HEK293 (cell line): ENCODE measurements around the gene SMARCA2.

ENCODE experiments used
- CTCF ChIA-PET: fragments of 350-600 bp; formaldehyde crosslinking; extraction: SDS; loops from one replicate; lab custom pipeline; 2021; ENCODE audit warnings: antibody characterized with exemption; lab: Yijun Ruan, JAX
- POLR2A ChIA-PET: fragments of 300-600 bp; formaldehyde crosslinking; extraction: SDS; loops from one replicate; lab custom pipeline; 2020; ENCODE audit warnings: antibody characterized with exemption, inconsistent platforms; lab: Yijun Ruan, JAX
- H3K27ac ChIP-seq: fragments of 200-500 bp; sonication (Bioruptor generic); 2 replicates; pipeline ENCODE4 v1.5.1; 2014; ENCODE audit warnings: low read depth, low read length, control low read depth, inconsistent platforms; ENCODE audit errors: extremely low read depth
- H3K36me3 ChIP-seq, 2 experiments: fragments of 200-500 bp in 1 of 2; sonication (Bioruptor generic) in 1 of 2; 1 replicate in 1 of 2; 2 replicates in 1 of 2; pipeline ENCODE4 v1.5.1; 2014 to 2017; ENCODE audit warnings: inconsistent platforms in 2 of 2, low read length in 2 of 2; ENCODE audit not compliant: control insufficient read depth in 2 of 2, insufficient read depth in 1 of 2
- H3K4me1 ChIP-seq: fragments of 200-500 bp; sonication (Bioruptor generic); 2 replicates; pipeline ENCODE4 v1.5.1; 2014; ENCODE audit warnings: mild to moderate bottlenecking, low read length, inconsistent platforms; ENCODE audit not compliant: control insufficient read depth, insufficient read depth
- H3K4me3 ChIP-seq: 2 replicates; pipeline ENCODE4 v1.5.1; 2011; ENCODE audit warnings: low read depth, mild to moderate bottlenecking, control low read depth, low read length, moderate library complexity
- H3K9me3 ChIP-seq: fragments of 200-500 bp; sonication (Bioruptor generic); 2 replicates; pipeline ENCODE4 v1.5.1; 2014; ENCODE audit warnings: low read depth, low read length, inconsistent platforms; ENCODE audit not compliant: control insufficient read depth, insufficient read depth
- EGR2 ChIP-seq: fragments of 450-650 bp; formaldehyde crosslinking; IDR thresholded peaks from 2 replicates; pipeline ENCODE4 v1.5.1; 2016; ENCODE audit warnings: low read depth, missing biosample characterization, missing genetic modification characterization
- GLI2 ChIP-seq: fragments of 450-650 bp; formaldehyde crosslinking; IDR thresholded peaks from 2 replicates; pipeline ENCODE4; 2017; ENCODE audit warnings: missing biosample characterization, missing genetic modification characterization, low read depth, borderline replicate concordance
- HIC1 ChIP-seq: fragments of 450-650 bp; formaldehyde crosslinking; IDR thresholded peaks from 2 replicates; pipeline ENCODE4 v1.5.1; 2016; ENCODE audit warnings: missing biosample characterization, missing genetic modification characterization
- HOXA7 ChIP-seq: sonication (generic); formaldehyde crosslinking; IDR thresholded peaks from 2 replicates; pipeline ENCODE4 v1.8.1; 2022; ENCODE audit warnings: missing genetic modification reagents, borderline replicate concordance
- KLF1 ChIP-seq: fragments of 450-650 bp; formaldehyde crosslinking; IDR thresholded peaks from 2 replicates; pipeline ENCODE4 v1.5.1; 2016; ENCODE audit warnings: missing biosample characterization, missing genetic modification characterization
- KLF16 ChIP-seq: fragments of 450-650 bp; formaldehyde crosslinking; IDR thresholded peaks from 2 replicates; pipeline ENCODE4 v1.5.1; 2017; ENCODE audit warnings: missing biosample characterization, missing genetic modification characterization
- KLF17 ChIP-seq: fragments of 450-650 bp; formaldehyde crosslinking; IDR thresholded peaks from 2 replicates; pipeline ENCODE4 v1.5.1; 2016; ENCODE audit warnings: missing biosample characterization, missing genetic modification characterization
- PBX3 ChIP-seq: sonication (generic); formaldehyde crosslinking; IDR thresholded peaks from 2 replicates; pipeline ENCODE4 v1.8.1; 2022; ENCODE audit warnings: mild to moderate bottlenecking, moderate library complexity, missing genetic modification reagents
- PRDM4 ChIP-seq: fragments of 450-650 bp; formaldehyde crosslinking; IDR thresholded peaks from 2 replicates; pipeline ENCODE4 v1.5.1; 2017; ENCODE audit warnings: missing biosample characterization, missing genetic modification characterization
- SCRT1 ChIP-seq: fragments of 450-650 bp; formaldehyde crosslinking; IDR thresholded peaks from 2 replicates; pipeline ENCODE4 v1.5.1; 2016; ENCODE audit warnings: missing biosample characterization, missing genetic modification characterization, borderline replicate concordance
- SCRT2 ChIP-seq: fragments of 450-650 bp; formaldehyde crosslinking; IDR thresholded peaks from 2 replicates; pipeline ENCODE4 v1.5.1; 2016; ENCODE audit warnings: missing biosample characterization, missing genetic modification characterization
- SP2 ChIP-seq: fragments of 450-650 bp; formaldehyde crosslinking; IDR thresholded peaks from 2 replicates; pipeline ENCODE4 v1.5.1; 2016; ENCODE audit warnings: missing biosample characterization, missing genetic modification characterization
- YY1 ChIP-seq: fragments of 450-650 bp; formaldehyde crosslinking; IDR thresholded peaks from 2 replicates; pipeline ENCODE4 v1.5.1; 2018; ENCODE audit warnings: missing biosample characterization, missing genetic modification characterization
- ZBTB26 ChIP-seq: fragments of 450-650 bp; formaldehyde crosslinking; optimal IDR thresholded peaks from 2 replicates; pipeline ENCODE3; 2016; ENCODE audit warnings: missing biosample characterization, mild to moderate bottlenecking, missing genetic modification characterization
- ZBTB7A ChIP-seq: fragments of 450-650 bp; formaldehyde crosslinking; IDR thresholded peaks from 2 replicates; pipeline ENCODE4 v1.5.1; 2016; ENCODE audit warnings: low read depth, missing biosample characterization, missing genetic modification characterization
- ZNF169 ChIP-seq: fragments of 450-650 bp; formaldehyde crosslinking; IDR thresholded peaks from 2 replicates; pipeline ENCODE4 v1.5.1; 2016; ENCODE audit warnings: missing biosample characterization, missing genetic modification characterization
- ZNF175 ChIP-seq: fragments of 450-650 bp; formaldehyde crosslinking; IDR thresholded peaks from 2 replicates; pipeline ENCODE4 v1.5.1; 2016; ENCODE audit warnings: missing biosample characterization, missing genetic modification characterization
- ZNF302 ChIP-seq: fragments of 450-650 bp; formaldehyde crosslinking; IDR thresholded peaks from 2 replicates; pipeline ENCODE4 v1.5.1; 2016; ENCODE audit warnings: missing biosample characterization, missing genetic modification characterization, low read depth
- ZNF433 ChIP-seq: fragments of 450-650 bp; formaldehyde crosslinking; IDR thresholded peaks from 2 replicates; pipeline ENCODE4 v1.5.1; 2016; ENCODE audit warnings: missing biosample characterization, missing genetic modification characterization, low read depth
- ZNF449 ChIP-seq: fragments of 450-650 bp; formaldehyde crosslinking; IDR thresholded peaks from 2 replicates; pipeline ENCODE4 v1.5.1; 2017; ENCODE audit warnings: missing biosample characterization, mild to moderate bottlenecking, missing genetic modification characterization, moderate library complexity
- ZNF488 ChIP-seq: fragments of 450-650 bp; formaldehyde crosslinking; IDR thresholded peaks from 2 replicates; pipeline ENCODE4 v1.5.1; 2016; ENCODE audit warnings: missing biosample characterization, missing genetic modification characterization
- ZNF548 ChIP-seq: fragments of 450-650 bp; formaldehyde crosslinking; IDR thresholded peaks from 2 replicates; pipeline ENCODE4 v1.5.1; 2016; ENCODE audit warnings: missing biosample characterization, missing genetic modification characterization
- ZNF549 ChIP-seq: fragments of 450-650 bp; IDR thresholded peaks from 2 replicates; pipeline ENCODE4 v1.5.1; 2018; ENCODE audit warnings: missing biosample characterization, missing genetic modification characterization, mild to moderate bottlenecking, inconsistent platforms, moderate library complexity
- ZNF585B ChIP-seq: fragments of 450-650 bp; formaldehyde crosslinking; IDR thresholded peaks from 2 replicates; pipeline ENCODE4 v1.5.1; 2016; ENCODE audit warnings: missing biosample characterization, missing genetic modification characterization
- ZNF621 ChIP-seq: fragments of 450-650 bp; formaldehyde crosslinking; IDR thresholded peaks from 2 replicates; pipeline ENCODE4 v1.5.1; 2017; ENCODE audit warnings: missing biosample characterization, missing genetic modification characterization
- ZNF654 ChIP-seq: fragments of 450-650 bp; formaldehyde crosslinking; IDR thresholded peaks from 2 replicates; pipeline ENCODE4 v1.5.1; 2016; ENCODE audit warnings: low read depth, missing biosample characterization, missing genetic modification characterization
- ZNF660 ChIP-seq: fragments of 450-650 bp; IDR thresholded peaks from 2 replicates; pipeline ENCODE4 v1.5.1; 2018; ENCODE audit warnings: missing biosample characterization, mild to moderate bottlenecking, missing genetic modification characterization
- ZNF664 ChIP-seq: fragments of 450-650 bp; formaldehyde crosslinking; IDR thresholded peaks from 2 replicates; pipeline ENCODE4 v1.5.1; 2016; ENCODE audit warnings: missing biosample characterization, missing genetic modification characterization

SMARCA2 gene

GRCh38 chr9:2179567-2179966 is 164.4 kb downstream of the SMARCA2 start:
- Histone ChIP-seq H3K9me3 (no peaks in the 10 kb centered on the region), H3K4me3 (no peak overlapping the region), H3K4me1 (no peaks in the 10 kb centered on the region), H3K36me3 (peaks cover 0 to 7% of the 10 kb centered on the region in 2 experiments; a peak in 2 of 3 replicates), H3K27ac (no peak overlapping the region)
- POLR2A ChIA-PET: no interaction called here
- CTCF ChIA-PET: interaction anchor here (0.7 to 0.9 kb wide), 3 partner anchors 31 to 663 kb away, joined by 3 read pairs; no protein-coding TSS in a partner anchor
- TF ChIP-seq PBX3 (no peak), SP2 (tag by site-specific recombination) (no peak), ZNF621 (tag by site-specific recombination) (no peak), ZNF302 (tag by site-specific recombination) (no peak), HOXA7 (CRISPR knock-in tag) (no peak), ZNF664 (tag by site-specific recombination) (no peak), ZNF449 (tag by site-specific recombination) (no peak), KLF1 (tag by site-specific recombination) (no peak), ZNF585B (no peak), HIC1 (tag by site-specific recombination) (no peak), ZNF169 (no peak), PRDM4 (tag by site-specific recombination) (no peak), ZNF549 (no peak), ZNF660 (no peak), SCRT1 (tag by site-specific recombination) (no peak), SCRT2 (tag by site-specific recombination) (no peak), ZNF433 (tag by site-specific recombination) (no peak), ZNF654 (tag by site-specific recombination) (no peak), GLI2 (no peak), ZNF548 (no peak)

- H3K4me3 ChIP-seq: no peak overlapping the region
- H3K9me3 ChIP-seq: no peaks in the 10 kb centered on the region
- CTCF ChIA-PET: interaction anchor here (0.7 to 1.9 kb wide), 4 partner anchors 23 to 648 kb away, joined by 3 to 5 read pairs (median 3); no protein-coding TSS in a partner anchor
- H3K27ac ChIP-seq: no peak overlapping the region
- H3K36me3 ChIP-seq: peaks cover 0 to 7% of the 10 kb centered on the region in 2 experiments; a peak in 2 of 3 replicates
- POLR2A ChIA-PET: no interaction called here
- H3K4me1 ChIP-seq: no peaks in the 10 kb centered on the region
- TF ChIP-seq YY1 (tag by site-specific recombination) (no peak), EGR2 (tag by site-specific recombination) (no peak), ZNF488 (tag by site-specific recombination) (no peak), KLF17 (tag by site-specific recombination) (no peak), ZBTB7A (no peak), KLF16 (no peak), ZNF175 (no peak), ZBTB26 (tag by site-specific recombination) (no peak)
These were observed 165.0 kb downstream of the SMARCA2 start for GRCh38 chr9:2180154-2180553.
